HepG2 (cell line): ENCODE data around the gene ELOVL5. TPM values are rescaled to one million over a fixed set of nuclear protein-coding genes. Genes with fewer than 3 reads are reported as not detected.

Source experiments
- AKAP8 ChIP-seq: sonication (generic); formaldehyde crosslinking; IDR thresholded peaks from 2 replicates; pipeline ENCODE4 v1.5.1; 2020; ENCODE audit warnings: mild to moderate bottlenecking, missing genetic modification reagents
- ATF7-NPFF ChIP-seq: sonication (generic); formaldehyde crosslinking; IDR thresholded peaks from 2 replicates; pipeline ENCODE4 v1.8.1; 2023; ENCODE audit warnings: mild to moderate bottlenecking, low read depth, missing genetic modification reagents, moderate library complexity
- EP300 ChIP-seq, 3 experiments: sonication (generic) in 1 of 3; formaldehyde crosslinking in 1 of 3; IDR thresholded peaks; 2 replicates each; pipeline versions ENCODE4 v1.5.1 to v1.6.1; 2011 to 2020; ENCODE audit warnings: low read depth in 2 of 3, low read length in 2 of 3, borderline replicate concordance in 1 of 3, improper control_type of control experiment in 1 of 3, mild to moderate bottlenecking in 1 of 3, missing genetic modification reagents in 1 of 3, moderate library complexity in 1 of 3
- HNRNPH1 ChIP-seq: fragments of 200-400 bp; formaldehyde crosslinking; optimal IDR thresholded peaks from 2 replicates; pipeline ENCODE3; 2017; ENCODE audit warnings: mild to moderate bottlenecking, low read depth, low read length
- HNRNPLL ChIP-seq: fragments of 200-400 bp; formaldehyde crosslinking; IDR thresholded peaks from 2 replicates; pipeline ENCODE4 v1.6.1; 2017; ENCODE audit warnings: mild to moderate bottlenecking, low read depth, low read length; ENCODE audit not compliant: poor library complexity, severe bottlenecking
- KMT2A ChIP-seq: sonication (generic); formaldehyde crosslinking; IDR thresholded peaks from 2 replicates; pipeline ENCODE4 v1.4.0; 2020; ENCODE audit warnings: missing genetic modification reagents
- MLLT10 ChIP-seq: sonication (generic); formaldehyde crosslinking; IDR thresholded peaks from 2 replicates; pipeline ENCODE4 v1.4.0; 2020; ENCODE audit warnings: missing genetic modification reagents
- NFIB ChIP-seq: sonication (generic); formaldehyde crosslinking; IDR thresholded peaks from 2 replicates; pipeline ENCODE4 v1.9.0; 2021; ENCODE audit warnings: missing genetic modification reagents, mild to moderate bottlenecking, borderline replicate concordance
- NFIC ChIP-seq: IDR thresholded peaks from 2 replicates; pipeline ENCODE4 v1.6.1; 2012; ENCODE audit warnings: mild to moderate bottlenecking, low read length, inconsistent platforms
- NFKB2 ChIP-seq: sonication (generic); formaldehyde crosslinking; IDR thresholded peaks from 2 replicates; pipeline ENCODE4 v1.4.0; 2020; ENCODE audit warnings: missing genetic modification reagents, borderline replicate concordance
- PAX8 ChIP-seq: sonication (generic); formaldehyde crosslinking; IDR thresholded peaks from 2 replicates; pipeline ENCODE4 v1.8.0; 2022; ENCODE audit warnings: mild to moderate bottlenecking, missing genetic modification reagents, borderline replicate concordance
- RBM22 ChIP-seq: fragments of 200-400 bp; formaldehyde crosslinking; optimal IDR thresholded peaks from 2 replicates; pipeline ENCODE3; 2017; ENCODE audit warnings: mild to moderate bottlenecking, low read length, moderate library complexity
- REL ChIP-seq: sonication (generic); formaldehyde crosslinking; conservative IDR thresholded peaks from 2 replicates; pipeline ENCODE4 v1.8.0; 2022; ENCODE audit warnings: mild to moderate bottlenecking, missing genetic modification reagents, moderate library complexity
- RFXANK ChIP-seq: IDR thresholded peaks from 2 replicates; pipeline ENCODE4 v1.6.1; 2016
- SP1 ChIP-seq, 2 experiments: fragments of 450-650 bp in 1 of 2; sonication (generic) in 1 of 2; formaldehyde crosslinking in 1 of 2; IDR thresholded peaks; 2 replicates each; pipeline versions ENCODE4 v1.4.0 to v1.6.1; 2016 to 2020; ENCODE audit warnings: missing genetic modification reagents in 1 of 2
- TRIM24 ChIP-seq: sonication (generic); formaldehyde crosslinking; IDR thresholded peaks from 2 replicates; pipeline ENCODE4 v1.8.0; 2022; ENCODE audit warnings: mild to moderate bottlenecking, missing genetic modification reagents
- YEATS2 ChIP-seq: sonication (generic); formaldehyde crosslinking; IDR thresholded peaks from 2 replicates; pipeline ENCODE4 v1.4.0; 2020; ENCODE audit warnings: missing genetic modification reagents, borderline replicate concordance
- ZBTB7A ChIP-seq: sonication (generic); formaldehyde crosslinking; IDR thresholded peaks from 2 replicates; pipeline ENCODE4 v1.8.0; 2022; ENCODE audit warnings: mild to moderate bottlenecking, missing genetic modification reagents
- ZMYM2 ChIP-seq: sonication (generic); formaldehyde crosslinking; IDR thresholded peaks from 2 replicates; pipeline ENCODE4 v1.8.0; 2022; ENCODE audit warnings: mild to moderate bottlenecking, missing genetic modification reagents
- ZNF234 ChIP-seq: sonication (generic); formaldehyde crosslinking; conservative IDR thresholded peaks from 2 replicates; pipeline ENCODE4 v1.5.1; 2020; ENCODE audit warnings: mild to moderate bottlenecking, missing genetic modification reagents
- ZNF296 ChIP-seq: sonication (generic); formaldehyde crosslinking; conservative IDR thresholded peaks from 2 replicates; pipeline ENCODE4 v1.5.0; 2020; ENCODE audit warnings: mild to moderate bottlenecking, missing genetic modification reagents
- ZNF460 ChIP-seq: sonication (generic); formaldehyde crosslinking; IDR thresholded peaks from 2 replicates; pipeline ENCODE4 v1.5.1; 2020; ENCODE audit warnings: missing genetic modification reagents, mild to moderate bottlenecking, borderline replicate concordance
- ZNF558 ChIP-seq: sonication (generic); formaldehyde crosslinking; IDR thresholded peaks from 2 replicates; pipeline ENCODE4 v1.9.0; 2022; ENCODE audit warnings: mild to moderate bottlenecking, missing genetic modification reagents, borderline replicate concordance
- ZNF570 ChIP-seq: sonication (generic); formaldehyde crosslinking; IDR thresholded peaks from 2 replicates; pipeline ENCODE4 v1.4.0; 2020; ENCODE audit warnings: mild to moderate bottlenecking, missing genetic modification reagents, borderline replicate concordance
- polyA plus RNA-seq, 8 experiments: library from polyadenylated mRNA; depleted of rRNA in 3 of 8; stranded (reverse) in 7 of 8; unstranded in 1 of 8; fragments of >200 nt; fragmentation: Illumina TruSeq in 4 of 8; extraction: Trizol in 4 of 8; gene quantifications; 2 replicates each; pipeline versions ENCODE4 v1.2.1 to v1.2.3, GENCODE V29; 2011 to 2016; ENCODE audit warnings: low read depth in 4 of 8, missing spikeins in 1 of 8, mixed read lengths in 1 of 8; ENCODE audit not compliant: insufficient read depth in 1 of 8
- total RNA-seq, 5 experiments: library from RNA; depleted of rRNA; stranded (reverse); fragments of >200 nt; fragmentation: Illumina TruSeq; extraction: Trizol; gene quantifications; 2 replicates each; pipeline ENCODE4 v1.2.3, GENCODE V29; 2016; ENCODE audit warnings: low read depth in 1 of 5
- TF ChIP-seq, protein P1 (sequence below): sonication (generic); formaldehyde crosslinking; IDR thresholded peaks from 2 replicates; pipeline ENCODE4 v1.4.0; 2020; ENCODE audit warnings: missing genetic modification reagents
- TF ChIP-seq, protein P2 (sequence below): sonication (generic); formaldehyde crosslinking; IDR thresholded peaks from 2 replicates; pipeline ENCODE4 v1.5.1; 2020; ENCODE audit warnings: mild to moderate bottlenecking, missing genetic modification reagents, borderline replicate concordance

ELOVL5 gene
- total and polyA plus RNA-seq, 2 of the 13 experiments (the other 11 are each of a cell fraction or from before 2014, with no cell fraction given), result 50.1 to 72.4 TPM

DNA sequence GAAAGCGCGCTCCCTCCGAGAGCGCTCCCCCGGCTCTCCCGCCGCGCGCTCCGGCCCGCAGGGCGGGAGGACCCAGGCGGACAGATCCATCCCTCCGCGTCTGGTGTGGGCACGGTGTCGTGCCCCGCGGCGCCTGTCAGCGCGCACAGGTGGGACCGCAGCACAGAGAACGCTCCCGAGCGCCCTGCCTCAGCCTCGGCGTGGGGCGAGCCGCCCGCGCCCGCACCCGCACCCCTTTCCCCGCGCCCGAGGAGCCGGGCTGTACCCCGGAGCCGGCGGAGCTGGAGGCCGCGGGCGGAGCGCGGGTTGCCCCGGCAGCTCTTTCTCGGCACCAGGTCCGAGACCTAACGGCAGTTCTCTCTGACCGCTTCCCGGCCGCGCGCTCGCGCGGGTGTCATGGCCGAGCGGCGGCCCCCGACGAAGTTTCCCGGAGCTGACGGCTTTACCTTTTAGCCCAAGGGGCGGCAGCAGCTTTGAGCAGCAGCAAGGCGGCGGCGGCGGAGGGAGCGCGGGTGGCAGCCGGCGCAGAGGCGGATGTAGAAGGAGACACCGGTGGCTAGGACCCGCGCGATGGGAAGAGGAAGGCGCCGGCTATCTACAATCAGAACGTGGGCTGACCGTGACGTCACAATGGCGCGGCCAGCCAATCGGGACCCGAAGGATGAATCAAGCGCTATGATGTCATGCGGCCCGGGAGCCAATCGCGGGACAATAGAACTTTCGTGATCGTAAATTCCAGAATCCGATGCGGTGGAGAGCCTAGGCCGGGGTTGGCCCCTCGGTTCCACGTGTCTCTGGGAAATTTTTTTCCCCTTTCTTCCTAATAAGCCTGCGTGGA lies at the start of gene ELOVL5 (continued):
- no peak; the same call in 1 of the 2 replicates for TF ChIP-seq AKAP8 (CRISPR knock-in tag)
- 0 out of 2 replicates have a peak, but pooled peaks have one; percentile 42 for TF ChIP-seq REL (CRISPR knock-in tag)
- TF ChIP-seq NFIC, result no peak
- no peak for TF ChIP-seq NFIB
- TF ChIP-seq ZNF460 (CRISPR knock-in tag), result peak; percentile 47; the same call in 1 of the 2 replicates
- peak; percentile 67; the same call in 1 of the 2 replicates for TF ChIP-seq YEATS2
- TF ChIP-seq ZNF570 (CRISPR knock-in tag), result no peak
- peak; percentile 73 for TF ChIP-seq ATF7-NPFF (CRISPR knock-in tag)
- no peak for TF ChIP-seq PAX8 (CRISPR knock-in tag)
- TF ChIP-seq HNRNPH1, result no peak
- no peak for TF ChIP-seq MLLT10 (CRISPR knock-in tag)
- no peak for TF ChIP-seq ZNF234 (CRISPR knock-in tag)
- TF ChIP-seq, protein P1, sequence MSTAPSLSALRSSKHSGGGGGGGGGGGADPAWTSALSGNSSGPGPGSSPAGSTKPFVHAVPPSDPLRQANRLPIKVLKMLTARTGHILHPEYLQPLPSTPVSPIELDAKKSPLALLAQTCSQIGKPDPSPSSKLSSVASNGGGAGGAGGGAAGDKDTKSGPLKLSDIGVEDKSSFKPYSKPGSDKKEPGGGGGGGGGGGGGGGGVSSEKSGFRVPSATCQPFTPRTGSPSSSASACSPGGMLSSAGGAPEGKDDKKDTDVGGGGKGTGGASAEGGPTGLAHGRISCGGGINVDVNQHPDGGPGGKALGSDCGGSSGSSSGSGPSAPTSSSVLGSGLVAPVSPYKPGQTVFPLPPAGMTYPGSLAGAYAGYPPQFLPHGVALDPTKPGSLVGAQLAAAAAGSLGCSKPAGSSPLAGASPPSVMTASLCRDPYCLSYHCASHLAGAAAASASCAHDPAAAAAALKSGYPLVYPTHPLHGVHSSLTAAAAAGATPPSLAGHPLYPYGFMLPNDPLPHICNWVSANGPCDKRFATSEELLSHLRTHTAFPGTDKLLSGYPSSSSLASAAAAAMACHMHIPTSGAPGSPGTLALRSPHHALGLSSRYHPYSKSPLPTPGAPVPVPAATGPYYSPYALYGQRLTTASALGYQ (CRISPR knock-in tag), result 0 out of 2 replicates have a peak, but pooled peaks have one; percentile 66
- no peak for TF ChIP-seq SP1 (IDR thresholded peaks at IDR 0.05)
- no peak for TF ChIP-seq SP1 (CRISPR knock-in tag; IDR thresholded peaks at IDR 0.05)
- TF ChIP-seq ZBTB7A (CRISPR knock-in tag), result 0 out of 2 replicates have a peak, but pooled peaks have one; percentile 17
- peak; percentile 87 for TF ChIP-seq KMT2A (CRISPR knock-in tag)
- peak; percentile 90 for TF ChIP-seq ZMYM2
- no peak; the same call in 1 of the 2 replicates for TF ChIP-seq NFKB2 (CRISPR knock-in tag)
- no peak for TF ChIP-seq EP300 (IDR thresholded peaks at IDR 0.05; ENCODE audit: low read depth in 2 of 2, low read length in 2 of 2)
- TF ChIP-seq EP300 (CRISPR knock-in tag; IDR thresholded peaks at IDR 0.05; ENCODE audit: borderline replicate concordance), result no peak
- TF ChIP-seq HNRNPLL, result peak; percentile 60
- TF ChIP-seq ZNF558 (CRISPR knock-in tag), result peak; percentile 77; the same call in 1 of the 2 replicates
- TF ChIP-seq, protein P2, sequence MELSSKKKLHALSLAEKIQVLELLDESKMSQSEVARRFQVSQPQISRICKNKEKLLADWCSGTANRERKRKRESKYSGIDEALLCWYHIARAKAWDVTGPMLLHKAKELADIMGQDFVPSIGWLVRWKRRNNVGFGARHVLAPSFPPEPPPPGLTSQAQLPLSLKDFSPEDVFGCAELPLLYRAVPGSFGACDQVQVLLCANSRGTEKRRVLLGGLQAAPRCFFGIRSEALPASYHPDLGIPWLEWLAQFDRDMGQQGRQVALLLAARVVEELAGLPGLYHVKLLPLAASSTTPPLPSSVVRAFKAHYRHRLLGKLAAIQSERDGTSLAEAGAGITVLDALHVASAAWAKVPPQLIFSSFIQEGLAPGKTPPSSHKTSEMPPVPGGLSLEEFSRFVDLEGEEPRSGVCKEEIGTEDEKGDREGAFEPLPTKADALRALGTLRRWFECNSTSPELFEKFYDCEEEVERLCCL (CRISPR knock-in tag), result no peak
- TF ChIP-seq ZNF296, result no peak
- TF ChIP-seq RFXANK (CRISPR knock-in tag), result peak; percentile 55; the same call in 1 of the 2 replicates
- no peak for TF ChIP-seq RBM22
- TF ChIP-seq TRIM24 (CRISPR knock-in tag), result no peak
